ENCODE results near the gene CD248.

GRCh38 chr11:66339686-66340483, 23.0 kb upstream of the CD248 start:
- TF ChIP-seq CTCF (IDR thresholded peaks at IDR 0.05) = no peak
- TF ChIP-seq POLR2AphosphoS5 (IDR thresholded peaks at IDR 0.05) = no peak
- TF ChIP-seq POLR2A (IDR thresholded peaks at IDR 0.05) = no peak
- TF ChIP-seq EP300 (IDR thresholded peaks at IDR 0.05; ENCODE audit: low read depth) = no peak
